K562 (cell line): Measurements from ENCODE around the gene NAA15. TPM values are rescaled to one million over a fixed set of nuclear protein-coding genes. Genes with fewer than 3 reads are reported as not detected.

Experiments
- ATAC-seq: fragments of 200-7000 bp; cut with Tn5 transposase; 3 replicates; pipeline ENCODE4 v1.9.1; 2020; ENCODE audit warnings: moderate library complexity
- BruUV-seq: library from RNA; stranded (reverse); fragments of 400-500 nt; replicated peaks from 2 replicates; lab custom pipeline; 2021; lab: Mats Ljungman, UMichigan
- CTCF ChIA-PET: fragments of 300-600 bp; formaldehyde crosslinking; extraction: SDS; loops from one replicate; lab custom pipeline; 2021; ENCODE audit warnings: low intra/inter-chr PET ratio; lab: Yijun Ruan, JAX
- POLR2A ChIA-PET: fragments of 300-600, 350-650 bp; sonication (Branson Sonifier 250); formaldehyde crosslinking; extraction: SDS; loops from one replicate; lab custom pipeline; 2021; ENCODE audit warnings: antibody characterized with exemption, inconsistent platforms; lab: Yijun Ruan, JAX
- DNase-seq, 4 experiments: peaks; one replicate each; pipeline versions ENCODE4 v3.0.0 to v3.0.0-alpha.2; 2011 to 2018; ENCODE audit warnings: low spot score in 3 of 4, mixed read lengths in 3 of 4; ENCODE audit errors: extremely low read depth in 1 of 4
- FAIRE-seq: peaks from 2 replicates; lab custom pipeline; 2011; peaks lifted over from hg19 to GRCh38; lab: Jason Lieb, UNC
- H2AFZ ChIP-seq: 2 replicates; pipeline ENCODE4 v1.6.0; 2011; ENCODE audit warnings: low read depth, low read length, control low read depth, inconsistent platforms
- H3K27ac ChIP-seq: fragments of 200-600 bp; 3 replicates; pipeline ENCODE4 v1.8.0; 2011; ENCODE audit warnings: low read depth, mild to moderate bottlenecking, control low read depth, inconsistent platforms, low read length, moderate library complexity, mixed read lengths; ENCODE audit errors: extremely low read depth
- H3K27me3 ChIP-seq, 2 experiments: fragments of 300-600 bp in 1 of 2; 2 replicates in 1 of 2; 3 replicates in 1 of 2; pipeline versions ENCODE4 v1.6.0 to v1.8.0; 2011; ENCODE audit warnings: inconsistent platforms in 2 of 2, low read length in 2 of 2, mild to moderate bottlenecking in 1 of 2, mixed read lengths in 1 of 2, moderate library complexity in 1 of 2; ENCODE audit not compliant: control insufficient read depth in 2 of 2, insufficient read depth in 2 of 2
- H3K36me3 ChIP-seq: fragments of 300-600 bp; 3 replicates; pipeline ENCODE4 v1.8.0; 2011; ENCODE audit warnings: mild to moderate bottlenecking, low read length, inconsistent platforms; ENCODE audit not compliant: control insufficient read depth, insufficient read depth
- H3K4me1 ChIP-seq, 2 experiments: fragments of 200-600 bp in 1 of 2; replicated peaks in 1 of 2; 2 replicates in 1 of 2; 3 replicates in 1 of 2; pipeline versions ENCODE4 v1.5.1 to v1.8.0; 2011; ENCODE audit warnings: inconsistent platforms in 2 of 2, low read length in 2 of 2, mild to moderate bottlenecking in 1 of 2, mixed read lengths in 1 of 2, moderate library complexity in 1 of 2; ENCODE audit not compliant: control insufficient read depth in 2 of 2, insufficient read depth in 2 of 2
- H3K4me2 ChIP-seq: 2 replicates; pipeline ENCODE4 v1.6.1; 2011; ENCODE audit warnings: low read length, control low read depth, inconsistent platforms, mixed read lengths; ENCODE audit not compliant: insufficient read depth
- H3K4me3 ChIP-seq: fragments of 200-600 bp; sonication (generic), shearing (Covaris generic); 2 replicates; pipeline ENCODE4 v1.5.1; 2016; ENCODE audit warnings: control low read depth, inconsistent platforms
- H3K79me2 ChIP-seq: fragments of 200-600 bp; 3 replicates; pipeline ENCODE4 v1.8.0; 2011; ENCODE audit warnings: low read length, inconsistent platforms; ENCODE audit not compliant: control insufficient read depth, insufficient read depth
- H3K9ac ChIP-seq, 2 experiments: 2 replicates each; pipeline versions ENCODE4 v1.6.0 to v1.6.1; 2011; ENCODE audit warnings: low read depth in 2 of 2, low read length in 2 of 2, control low read depth in 1 of 2, inconsistent platforms in 1 of 2, mild to moderate bottlenecking in 1 of 2, mixed read lengths in 1 of 2; ENCODE audit not compliant: insufficient read depth in 1 of 2
- H3K9me1 ChIP-seq: one replicate; pipeline ENCODE4 v1.6.0; 2011; ENCODE audit warnings: inconsistent platforms, mild to moderate bottlenecking, low read length, moderate library complexity; ENCODE audit not compliant: control insufficient read depth, insufficient read depth
- H3K9me3 ChIP-seq: replicated peaks from 2 replicates; pipeline ENCODE4 v1.5.1; 2011; ENCODE audit warnings: low read depth, low read length, inconsistent platforms; ENCODE audit not compliant: control insufficient read depth, insufficient read depth
- H4K20me1 ChIP-seq: replicated peaks from 2 replicates; pipeline ENCODE4 v1.6.1; 2011; ENCODE audit warnings: low read length, inconsistent platforms, mixed read lengths; ENCODE audit not compliant: control insufficient read depth, insufficient read depth
- NR4A1 ChIP-seq, 2 experiments: fragments of 250-450 bp in 1 of 2; fragments of 450-650 bp in 1 of 2; sonication (Bioruptor Pico) in 1 of 2; IDR thresholded peaks; 2 replicates each; pipeline versions ENCODE4 v1.4.0 to v1.6.1; 2016 to 2020; ENCODE audit warnings: mild to moderate bottlenecking in 2 of 2, missing compliant biosample characterization in 1 of 2, missing genetic modification characterization in 1 of 2, moderate library complexity in 1 of 2
- SMARCB1 ChIP-seq: IDR thresholded peaks from 2 replicates; pipeline ENCODE4 v1.6.1; 2011; ENCODE audit warnings: improper control_type of control experiment, low read depth; ENCODE audit not compliant: insufficient read length
- TCF3 ChIP-seq: sonication (generic); formaldehyde crosslinking; IDR thresholded peaks from 2 replicates; pipeline ENCODE4 v1.4.0; 2020; ENCODE audit warnings: mild to moderate bottlenecking, missing genetic modification reagents
- ZNF589 ChIP-seq: fragments of 200-800 bp; sonication (Bioruptor generic); IDR thresholded peaks from 2 replicates; pipeline ENCODE4 v1.6.1; 2016; ENCODE audit warnings: low read depth, missing genetic modification characterization, missing compliant biosample characterization
- WGBS: fragments of 100-300 bp; shearing (Covaris generic); methylation state at CpG from one replicate; pipeline ENCODE4 v1.1.6; 2016; ENCODE audit warnings: low coverage, mixed read lengths; ENCODE audit not compliant: insufficient coverage; ENCODE audit errors: missing lambda C conversion rate; 5-methylcytosine and 5-hydroxymethylcytosine counted together
- in situ Hi-C: fragments of 300-500 bp; cut with MboI; formaldehyde crosslinking; loops from 4 replicates; pipeline ENCODE4 v1.15.0; 2018; ENCODE audit warnings: inconsistent platforms, mixed read lengths
- intact Hi-C: fragments of 100-400 bp; cut with micrococcal nuclease; formaldehyde crosslinking; loops from 2 replicates; pipeline ENCODE4 v1.14.2; 2022
- polyA plus RNA-seq, 8 experiments: library from polyadenylated mRNA; depleted of rRNA in 4 of 8; stranded (reverse) in 5 of 8; unstranded in 3 of 8; fragments of >200 nt; fragmentation: Nextera tagmentation in 2 of 8; fragmentation: Illumina TruSeq in 1 of 8; extraction: Ambion mirVana in 2 of 8; extraction: Trizol in 1 of 8; gene quantifications; 2 replicates each; pipeline versions ENCODE4 v1.2.1 to v1.2.3, GENCODE V29; 2011 to 2014; ENCODE audit warnings: inconsistent platforms in 1 of 8, missing spikeins in 1 of 8
- total RNA-seq, 7 experiments: library from RNA; depleted of rRNA in 6 of 7; stranded (reverse); fragments of >200 nt in 6 of 7; fragmentation: Illumina TruSeq in 2 of 7; extraction: Trizol in 2 of 7; gene quantifications; 2 replicates each; pipeline versions ENCODE4 v1.2.1 to v1.2.3, GENCODE V29; 2011 to 2021; ENCODE audit warnings: low replicate concordance in 1 of 7
- TF ChIP-seq, protein P1 (sequence below): fragments of 150-350 bp; IDR thresholded peaks from 2 replicates; pipeline ENCODE4 v1.6.1; 2014; ENCODE audit warnings: low read depth, mild to moderate bottlenecking, low read length, borderline replicate concordance
- TF ChIP-seq, protein P2 (sequence below), 2 experiments: fragments of 450-650 bp in 1 of 2; sonication (generic) in 1 of 2; formaldehyde crosslinking in 1 of 2; IDR thresholded peaks; 2 replicates each; pipeline versions ENCODE4 v1.7.1 to v1.9.0; 2016 to 2022; ENCODE audit warnings: inconsistent platforms in 1 of 2, mild to moderate bottlenecking in 1 of 2, missing genetic modification reagents in 1 of 2

NAA15 gene
- total and polyA plus RNA-seq, 9 of the 15 experiments (the other 6 are each of a cell fraction or from before 2014, with no cell fraction given), result 37.8 to 117 (median 63.2) TPM

DNA sequence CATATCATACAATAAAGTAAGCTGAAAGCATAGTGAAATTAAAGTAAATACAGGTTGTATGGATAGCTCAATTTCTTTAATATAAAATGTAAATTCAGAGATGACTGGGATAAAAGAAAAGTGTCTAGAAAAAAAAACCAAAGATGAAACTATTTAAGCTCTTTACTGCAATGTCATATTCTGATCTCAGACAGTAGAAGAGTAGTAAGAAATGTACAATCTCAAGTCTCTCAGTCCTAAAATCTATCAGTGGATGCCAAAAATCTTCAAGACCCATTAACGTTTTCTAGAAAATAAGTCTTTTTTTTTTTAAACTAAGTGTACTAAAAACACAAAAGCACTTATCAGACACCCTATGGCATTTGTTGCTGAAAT lies 35.1 kb upstream of the NAA15 start:
- H3K4me1 ChIP-seq, result peaks cover 5 to 14% of the 10 kb centered on the region in 2 experiments; a peak in 4 of 5 replicates
- FAIRE-seq (no peak), DNase-seq (no peak), ATAC-seq (peak; percentile 28)
- intact Hi-C loops (no loop called here), in situ Hi-C loops (no loop called here)
- H3K27me3 ChIP-seq, result no peaks in the 10 kb centered on the region
- peak overlapping the region; percentile 16; the same call in 2 of the 3 replicates for H3K27ac ChIP-seq
- H2AFZ ChIP-seq, result peak overlapping the region; percentile 88
- peak overlapping the region in 1 of 2 experiments; percentile 39; a peak in 1 of 4 replicates for H3K9ac ChIP-seq
- no peaks in the 10 kb centered on the region for H3K79me2 ChIP-seq
- H3K4me2 ChIP-seq, result peak overlapping the region; percentile 71
- no peaks in the 10 kb centered on the region for H3K9me1 ChIP-seq
- H3K4me3 ChIP-seq, result peak overlapping the region; percentile 13; the same call in 1 of the 2 replicates
- H3K9me3 ChIP-seq, result no peaks in the 10 kb centered on the region
- BruUV-seq, result TSS peak; percentile 70
- H4K20me1 ChIP-seq, result 0 out of 2 replicates have a peak, but pooled peaks cover 6% of the 10 kb centered on the region
- ChIA-PET CTCF (no interaction called here), POLR2A (interaction anchor here (0.7 to 1.3 kb wide), 5 partner anchors 10 to 178 kb away, joined by 3 to 5 read pairs (median 3); partner anchors contain the start of gene NAA15)
- 0% methylated on average over 1 of the region's 1 CpG for WGBS
- H3K36me3 ChIP-seq, result no peaks in the 10 kb centered on the region
- TF ChIP-seq ZNF589 (CRISPR knock-in tag) (0 out of 2 replicates have a peak, but pooled peaks have one; percentile 13), TCF3 (no peak), SMARCB1 (peak; percentile 75), NR4A1 (CRISPR knock-in tag; IDR thresholded peaks at IDR 0.05) (no peak), NR4A1 (tag; IDR thresholded peaks at IDR 0.05) (no peak)
- TF ChIP-seq, protein P1, sequence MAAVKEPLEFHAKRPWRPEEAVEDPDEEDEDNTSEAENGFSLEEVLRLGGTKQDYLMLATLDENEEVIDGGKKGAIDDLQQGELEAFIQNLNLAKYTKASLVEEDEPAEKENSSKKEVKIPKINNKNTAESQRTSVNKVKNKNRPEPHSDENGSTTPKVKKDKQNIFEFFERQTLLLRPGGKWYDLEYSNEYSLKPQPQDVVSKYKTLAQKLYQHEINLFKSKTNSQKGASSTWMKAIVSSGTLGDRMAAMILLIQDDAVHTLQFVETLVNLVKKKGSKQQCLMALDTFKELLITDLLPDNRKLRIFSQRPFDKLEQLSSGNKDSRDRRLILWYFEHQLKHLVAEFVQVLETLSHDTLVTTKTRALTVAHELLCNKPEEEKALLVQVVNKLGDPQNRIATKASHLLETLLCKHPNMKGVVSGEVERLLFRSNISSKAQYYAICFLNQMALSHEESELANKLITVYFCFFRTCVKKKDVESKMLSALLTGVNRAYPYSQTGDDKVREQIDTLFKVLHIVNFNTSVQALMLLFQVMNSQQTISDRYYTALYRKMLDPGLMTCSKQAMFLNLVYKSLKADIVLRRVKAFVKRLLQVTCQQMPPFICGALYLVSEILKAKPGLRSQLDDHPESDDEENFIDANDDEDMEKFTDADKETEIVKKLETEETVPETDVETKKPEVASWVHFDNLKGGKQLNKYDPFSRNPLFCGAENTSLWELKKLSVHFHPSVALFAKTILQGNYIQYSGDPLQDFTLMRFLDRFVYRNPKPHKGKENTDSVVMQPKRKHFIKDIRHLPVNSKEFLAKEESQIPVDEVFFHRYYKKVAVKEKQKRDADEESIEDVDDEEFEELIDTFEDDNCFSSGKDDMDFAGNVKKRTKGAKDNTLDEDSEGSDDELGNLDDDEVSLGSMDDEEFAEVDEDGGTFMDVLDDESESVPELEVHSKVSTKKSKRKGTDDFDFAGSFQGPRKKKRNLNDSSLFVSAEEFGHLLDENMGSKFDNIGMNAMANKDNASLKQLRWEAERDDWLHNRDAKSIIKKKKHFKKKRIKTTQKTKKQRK, result no peak
- TF ChIP-seq, protein P2, sequence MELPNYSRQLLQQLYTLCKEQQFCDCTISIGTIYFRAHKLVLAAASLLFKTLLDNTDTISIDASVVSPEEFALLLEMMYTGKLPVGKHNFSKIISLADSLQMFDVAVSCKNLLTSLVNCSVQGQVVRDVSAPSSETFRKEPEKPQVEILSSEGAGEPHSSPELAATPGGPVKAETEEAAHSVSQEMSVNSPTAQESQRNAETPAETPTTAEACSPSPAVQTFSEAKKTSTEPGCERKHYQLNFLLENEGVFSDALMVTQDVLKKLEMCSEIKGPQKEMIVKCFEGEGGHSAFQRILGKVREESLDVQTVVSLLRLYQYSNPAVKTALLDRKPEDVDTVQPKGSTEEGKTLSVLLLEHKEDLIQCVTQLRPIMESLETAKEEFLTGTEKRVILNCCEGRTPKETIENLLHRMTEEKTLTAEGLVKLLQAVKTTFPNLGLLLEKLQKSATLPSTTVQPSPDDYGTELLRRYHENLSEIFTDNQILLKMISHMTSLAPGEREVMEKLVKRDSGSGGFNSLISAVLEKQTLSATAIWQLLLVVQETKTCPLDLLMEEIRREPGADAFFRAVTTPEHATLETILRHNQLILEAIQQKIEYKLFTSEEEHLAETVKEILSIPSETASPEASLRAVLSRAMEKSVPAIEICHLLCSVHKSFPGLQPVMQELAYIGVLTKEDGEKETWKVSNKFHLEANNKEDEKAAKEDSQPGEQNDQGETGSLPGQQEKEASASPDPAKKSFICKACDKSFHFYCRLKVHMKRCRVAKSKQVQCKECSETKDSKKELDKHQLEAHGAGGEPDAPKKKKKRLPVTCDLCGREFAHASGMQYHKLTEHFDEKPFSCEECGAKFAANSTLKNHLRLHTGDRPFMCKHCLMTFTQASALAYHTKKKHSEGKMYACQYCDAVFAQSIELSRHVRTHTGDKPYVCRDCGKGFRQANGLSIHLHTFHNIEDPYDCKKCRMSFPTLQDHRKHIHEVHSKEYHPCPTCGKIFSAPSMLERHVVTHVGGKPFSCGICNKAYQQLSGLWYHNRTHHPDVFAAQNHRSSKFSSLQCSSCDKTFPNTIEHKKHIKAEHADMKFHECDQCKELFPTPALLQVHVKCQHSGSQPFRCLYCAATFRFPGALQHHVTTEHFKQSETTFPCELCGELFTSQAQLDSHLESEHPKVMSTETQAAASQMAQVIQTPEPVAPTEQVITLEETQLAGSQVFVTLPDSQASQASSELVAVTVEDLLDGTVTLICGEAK (IDR thresholded peaks at IDR 0.05), result 0 out of 2 replicates have a peak, but pooled peaks have one; percentile 21
- TF ChIP-seq, protein P2 (CRISPR knock-in tag; IDR thresholded peaks at IDR 0.05), result no peak
